Testis (tissue), 2 donors: Measurements from ENCODE around the gene PARP1.

ENCODE experiments used
- CTCF ChIP-seq, 3 experiments: fragments of 450-650 bp in 2 of 3; fragments of 200-600 bp in 1 of 3; sonication (generic) in 1 of 3; IDR thresholded peaks; one replicate each; pipeline ENCODE4 v1.5.1; 2016 to 2019; ENCODE audit warnings: antibody characterized with exemption in 3 of 3, mild to moderate bottlenecking in 2 of 3, moderate library complexity in 1 of 3
- POLR2A ChIP-seq: fragments of 450-650 bp; IDR thresholded peaks from one replicate; pipeline ENCODE4 v1.6.1; 2017; ENCODE audit warnings: antibody characterized with exemption, mild to moderate bottlenecking, moderate library complexity

DNA sequence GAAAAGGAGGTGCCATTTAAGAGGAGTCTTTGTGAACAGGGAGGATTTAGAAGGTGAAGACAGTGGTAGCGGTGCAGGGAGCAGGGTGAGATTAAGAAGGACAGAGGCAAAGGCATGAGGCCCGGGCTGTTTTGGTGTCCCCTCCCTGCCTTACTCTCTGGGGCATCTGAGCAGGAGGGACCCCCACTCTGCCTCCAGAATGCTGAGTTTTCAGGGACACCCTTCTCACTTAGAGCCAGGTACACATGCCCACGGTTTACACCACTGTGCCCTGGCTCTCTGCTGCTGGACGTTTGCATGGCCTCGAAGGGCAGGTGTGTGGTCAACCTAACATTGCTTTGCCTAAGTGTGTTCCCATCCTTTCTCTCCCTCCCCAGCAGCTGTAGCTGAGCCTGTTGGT lies 20.5 kb upstream of the PARP1 start:
- no peak for TF ChIP-seq CTCF (IDR thresholded peaks at IDR 0.05)
- TF ChIP-seq POLR2A = no peak
